ENCODE measurements around the gene NKIRAS2. TPM values are rescaled to one million over a fixed set of nuclear protein-coding genes. Genes with fewer than 3 reads are reported as not detected.
A peak's percentile ranks its signal among the peaks of the same experiment; 100 is the strongest.

Gene NKIRAS2
- total RNA-seq, 1 experiment from 2014 or later = 38.3 TPM

DNA sequence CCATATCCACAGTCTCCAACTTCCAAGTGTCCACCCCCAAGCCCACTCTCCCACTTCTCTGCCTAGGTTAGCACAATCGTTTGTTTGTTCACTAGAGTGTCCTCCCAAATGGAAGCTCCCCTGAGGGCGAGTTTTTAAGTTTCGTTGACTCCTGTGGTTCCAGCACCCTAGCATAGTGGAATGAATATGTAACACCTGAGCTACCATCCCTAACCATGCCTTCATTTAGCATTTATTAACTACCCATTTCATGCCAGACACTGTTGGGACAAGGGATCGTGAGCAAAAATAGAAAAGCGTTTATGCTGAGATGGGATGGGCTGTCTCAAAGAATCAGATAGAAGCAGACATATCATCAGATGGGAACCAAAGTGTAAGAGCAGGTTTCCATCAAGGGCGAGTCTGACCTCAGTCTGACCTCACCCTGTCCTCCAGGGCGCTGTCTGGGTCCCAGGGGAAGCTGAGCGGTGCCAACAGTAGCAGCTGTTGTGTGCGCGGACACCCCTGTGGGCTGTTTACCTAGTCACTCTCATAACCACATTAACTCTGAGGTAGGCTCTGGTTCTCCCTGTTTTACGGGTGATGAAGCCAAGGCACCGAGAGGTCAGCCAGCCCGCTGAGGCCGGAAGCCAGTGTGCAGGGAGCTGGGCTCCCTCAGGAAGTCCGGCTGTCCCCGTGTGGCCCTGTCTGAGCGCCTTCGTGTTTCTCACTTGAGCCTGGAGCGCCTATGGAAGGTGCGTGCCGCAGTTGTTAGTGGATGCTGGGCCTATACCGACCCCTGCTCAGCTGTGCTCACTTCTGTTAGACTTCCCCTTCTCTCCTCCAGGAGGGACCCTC is 47.1 kb upstream of the NKIRAS2 start:
- ChIA-PET POLR2A (ENCODE audit: unreplicated experiment) (interaction anchor here (0.6 to 0.7 kb wide), 3 partner anchors 12 to 146 kb away, joined by 3 to 4 read pairs (median 3); no protein-coding TSS in a partner anchor), CTCF (interaction anchor here (0.6 kb wide), 1 partner anchor 283 kb away, joined by 3 read pairs; no protein-coding TSS in a partner anchor)
- H3K4me2 ChIP-seq = peak overlapping the region; percentile 49
- no peaks in the 10 kb centered on the region for H3K9me2 ChIP-seq (ENCODE audit: insufficient read depth)
- DNase-seq = peak; percentile 81 to 90
- no peak overlapping the region for H3K4me3 ChIP-seq
- peaks cover 8% of the 10 kb centered on the region for H3K79me2 ChIP-seq (ENCODE audit: low read depth)
- no peaks in the 10 kb centered on the region for H3K9me3 ChIP-seq (ENCODE audit: insufficient read depth, low read depth)
- no peaks in the 10 kb centered on the region for H3K27me3 ChIP-seq (ENCODE audit: insufficient read depth, low read depth)
- peak overlapping the region; percentile 44 for H3K27ac ChIP-seq
- intact Hi-C loops (cut with micrococcal nuclease; ENCODE audit: unreplicated experiment) = no loop called here
- peaks cover 19% of the 10 kb centered on the region for H4K20me1 ChIP-seq (ENCODE audit: insufficient read depth)
- H2AFZ ChIP-seq = no peak overlapping the region
- peaks cover 25% of the 10 kb centered on the region for H3K4me1 ChIP-seq (replicated peaks; ENCODE audit: insufficient read depth)
- TF ChIP-seq EZH2 (IDR thresholded peaks at IDR 0.05; ENCODE audit: low read depth) = no peak
- TF ChIP-seq, protein P1, sequence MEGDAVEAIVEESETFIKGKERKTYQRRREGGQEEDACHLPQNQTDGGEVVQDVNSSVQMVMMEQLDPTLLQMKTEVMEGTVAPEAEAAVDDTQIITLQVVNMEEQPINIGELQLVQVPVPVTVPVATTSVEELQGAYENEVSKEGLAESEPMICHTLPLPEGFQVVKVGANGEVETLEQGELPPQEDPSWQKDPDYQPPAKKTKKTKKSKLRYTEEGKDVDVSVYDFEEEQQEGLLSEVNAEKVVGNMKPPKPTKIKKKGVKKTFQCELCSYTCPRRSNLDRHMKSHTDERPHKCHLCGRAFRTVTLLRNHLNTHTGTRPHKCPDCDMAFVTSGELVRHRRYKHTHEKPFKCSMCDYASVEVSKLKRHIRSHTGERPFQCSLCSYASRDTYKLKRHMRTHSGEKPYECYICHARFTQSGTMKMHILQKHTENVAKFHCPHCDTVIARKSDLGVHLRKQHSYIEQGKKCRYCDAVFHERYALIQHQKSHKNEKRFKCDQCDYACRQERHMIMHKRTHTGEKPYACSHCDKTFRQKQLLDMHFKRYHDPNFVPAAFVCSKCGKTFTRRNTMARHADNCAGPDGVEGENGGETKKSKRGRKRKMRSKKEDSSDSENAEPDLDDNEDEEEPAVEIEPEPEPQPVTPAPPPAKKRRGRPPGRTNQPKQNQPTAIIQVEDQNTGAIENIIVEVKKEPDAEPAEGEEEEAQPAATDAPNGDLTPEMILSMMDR (conservative IDR thresholded peaks at IDR 0.05) = no peak
- H3F3A ChIP-seq (ENCODE audit: insufficient read depth, low read depth) = peaks cover 53% of the 10 kb centered on the region; the same call in 1 of the 2 replicates
- BruUV-seq (replicated peaks) = no TSS peak
- peaks cover 23% of the 10 kb centered on the region for H3K36me3 ChIP-seq (ENCODE audit: low read depth)

DNA sequence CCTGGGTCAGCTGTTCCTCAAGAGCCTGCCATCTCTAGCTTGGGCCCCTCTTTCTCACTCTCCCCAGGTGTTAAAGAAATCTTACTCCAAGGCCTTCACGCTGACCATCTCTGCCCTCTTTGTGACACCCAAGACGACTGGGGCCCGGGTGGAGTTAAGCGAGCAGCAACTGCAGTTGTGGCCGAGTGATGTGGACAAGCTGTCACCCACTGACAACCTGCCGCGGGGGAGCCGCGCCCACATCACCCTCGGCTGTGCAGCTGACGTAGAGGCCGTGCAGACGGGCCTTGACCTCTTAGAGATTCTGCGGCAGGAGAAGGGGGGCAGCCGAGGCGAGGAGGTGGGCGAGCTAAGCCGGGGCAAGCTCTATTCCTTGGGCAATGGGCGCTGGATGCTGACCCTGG is 46.5 kb upstream of the NKIRAS2 start:
- Histone ChIP-seq H3K36me3 (ENCODE audit: low read depth) (peaks cover 23% of the 10 kb centered on the region), H4K20me1 (ENCODE audit: insufficient read depth) (peaks cover 26% of the 10 kb centered on the region), H3K27me3 (ENCODE audit: insufficient read depth, low read depth) (no peaks in the 10 kb centered on the region), H3K4me3 (no peak overlapping the region), H3K9me3 (ENCODE audit: insufficient read depth, low read depth) (no peaks in the 10 kb centered on the region), H3F3A (ENCODE audit: insufficient read depth, low read depth) (peaks cover 60% of the 10 kb centered on the region; the same call in 1 of the 2 replicates), H3K9me2 (ENCODE audit: insufficient read depth) (no peaks in the 10 kb centered on the region), H3K4me1 (replicated peaks; ENCODE audit: insufficient read depth) (peaks cover 31% of the 10 kb centered on the region), H2AFZ (no peak overlapping the region), H3K79me2 (ENCODE audit: low read depth) (0 out of 2 replicates have a peak, but pooled peaks cover 5% of the 10 kb centered on the region), H3K27ac (peak overlapping the region; percentile 44; the same call in 1 of the 2 replicates), H3K4me2 (peak overlapping the region; percentile 49; the same call in 1 of the 2 replicates)
- no peak for DNase-seq
- ChIA-PET CTCF (no interaction called here), POLR2A (ENCODE audit: unreplicated experiment) (interaction anchor here (0.6 to 0.7 kb wide), 2 partner anchors 11 to 138 kb away, joined by 3 read pairs; no protein-coding TSS in a partner anchor)
- TF ChIP-seq, protein P1 (conservative IDR thresholded peaks at IDR 0.05) = no peak
- TF ChIP-seq EZH2 (IDR thresholded peaks at IDR 0.05; ENCODE audit: low read depth) = no peak
- intact Hi-C loops (cut with micrococcal nuclease; ENCODE audit: unreplicated experiment) = no loop called here
- BruUV-seq (replicated peaks) = no TSS peak

DNA sequence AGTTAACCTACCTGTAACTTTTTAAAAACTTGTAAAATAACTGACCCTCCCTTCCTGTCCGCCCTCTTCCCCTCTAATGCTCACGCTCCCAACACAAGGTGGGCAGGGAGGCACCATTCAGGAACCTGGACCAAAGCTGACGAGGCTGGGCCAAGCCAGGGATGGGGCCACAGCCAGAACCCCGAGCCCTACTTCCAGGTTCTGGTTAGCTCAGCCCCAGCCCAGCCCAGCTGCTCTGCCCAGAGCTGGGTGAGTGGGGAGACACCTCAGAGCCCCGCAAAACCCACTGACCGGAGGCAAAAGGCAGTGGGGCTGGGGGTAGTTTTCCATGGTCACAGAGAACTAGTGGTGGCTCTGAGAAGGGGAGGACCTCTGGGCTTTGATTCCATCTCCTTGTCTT is 45.9 kb upstream of the NKIRAS2 start:
- TF ChIP-seq, protein P1 (conservative IDR thresholded peaks at IDR 0.05) = no peak
- no peak for TF ChIP-seq EZH2 (IDR thresholded peaks at IDR 0.05; ENCODE audit: low read depth)
- H3K4me1 ChIP-seq (replicated peaks; ENCODE audit: insufficient read depth) = peaks cover 32% of the 10 kb centered on the region
- H4K20me1 ChIP-seq (ENCODE audit: insufficient read depth) = peaks cover 26% of the 10 kb centered on the region
- no peaks in the 10 kb centered on the region for H3K9me2 ChIP-seq (ENCODE audit: insufficient read depth)
- no peak for DNase-seq
- intact Hi-C loops (cut with micrococcal nuclease; ENCODE audit: unreplicated experiment) = no loop called here
- H3K27ac ChIP-seq = no peak overlapping the region
- no peak overlapping the region for H2AFZ ChIP-seq
- H3K36me3 ChIP-seq (ENCODE audit: low read depth) = peaks cover 27% of the 10 kb centered on the region
- no peaks in the 10 kb centered on the region for H3K9me3 ChIP-seq (ENCODE audit: insufficient read depth, low read depth)
- CTCF ChIA-PET = no interaction called here
- peaks cover 58% of the 10 kb centered on the region; the same call in 1 of the 2 replicates for H3F3A ChIP-seq (ENCODE audit: insufficient read depth, low read depth)
- no peaks in the 10 kb centered on the region for H3K27me3 ChIP-seq (ENCODE audit: insufficient read depth, low read depth)
- no peak overlapping the region for H3K4me2 ChIP-seq
- 0 out of 2 replicates have a peak, but pooled peaks cover 5% of the 10 kb centered on the region for H3K79me2 ChIP-seq (ENCODE audit: low read depth)
- BruUV-seq (replicated peaks) = no TSS peak
- no peak overlapping the region for H3K4me3 ChIP-seq
- POLR2A ChIA-PET (ENCODE audit: unreplicated experiment) = interaction anchor here (0.7 kb wide), 1 partner anchor 133 kb away, joined by 5 read pairs; no protein-coding TSS in a partner anchor
